ENCODE results near the gene P2RX1.
"Not testable (repeated sequence)": the region's sequence is repeated elsewhere in the genome, so short reads cannot be mapped to it uniquely, and the experiment has no call there.

Gene P2RX1

GRCh38 chr17:3951420-3951819 lies 35.2 kb upstream of the P2RX1 start:
- DNase-seq (ENCODE audit: low read depth): no peak

- DNase-seq (ENCODE audit: low read depth): no peak
Measured at GRCh38 chr17:3951003-3951402, 34.7 kb upstream of the P2RX1 start.

GRCh38 chr17:3950584-3950983 lies 34.3 kb upstream of the P2RX1 start:
- DNase-seq (ENCODE audit: low read depth): no peak

GRCh38 chr17:3949418-3949817 lies 33.2 kb upstream of the P2RX1 start:
- DNase-seq (ENCODE audit: low read depth): no peak

GRCh38 chr17:3948551-3948950 lies 32.3 kb upstream of the P2RX1 start:
- not testable (repeated sequence) for DNase-seq (ENCODE audit: low read depth)

- DNase-seq (ENCODE audit: low read depth): no peak
Measured at GRCh38 chr17:3947318-3947810, 31.1 kb upstream of the P2RX1 start.

GRCh38 chr17:3946711-3947235 lies 30.5 kb upstream of the P2RX1 start:
- no peak for DNase-seq (ENCODE audit: low read depth)

- DNase-seq (ENCODE audit: low read depth): no peak
Measured at GRCh38 chr17:3944485-3945388, 28.5 kb upstream of the P2RX1 start.

- no peak for DNase-seq (ENCODE audit: low read depth)
Measured at GRCh38 chr17:3943240-3943891, 27.1 kb upstream of the P2RX1 start.

GRCh38 chr17:3940965-3941698 lies 24.9 kb upstream of the P2RX1 start:
- DNase-seq (ENCODE audit: low read depth): no peak

GRCh38 chr17:3937359-3937758 lies 21.1 kb upstream of the P2RX1 start:
- no peak for DNase-seq (ENCODE audit: low read depth)

GRCh38 chr17:3935825-3936355 lies 19.6 kb upstream of the P2RX1 start:
- no peak for DNase-seq (ENCODE audit: low read depth)

- DNase-seq (ENCODE audit: low read depth): no peak
Measured at GRCh38 chr17:3935140-3935542, 18.9 kb upstream of the P2RX1 start.

GRCh38 chr17:3929764-3930163 lies 13.5 kb upstream of the P2RX1 start:
- DNase-seq (ENCODE audit: low read depth): no peak

- DNase-seq (ENCODE audit: low read depth): no peak
Measured at GRCh38 chr17:3929181-3929580, 12.9 kb upstream of the P2RX1 start.

GRCh38 chr17:3928406-3928805 lies 12.1 kb upstream of the P2RX1 start:
- no peak for DNase-seq (ENCODE audit: low read depth)

- no peak for DNase-seq (ENCODE audit: low read depth)
Measured at GRCh38 chr17:3927628-3928340, 11.5 kb upstream of the P2RX1 start.

- no peak for DNase-seq (ENCODE audit: low read depth)
Measured at GRCh38 chr17:3926860-3927627, 10.8 kb upstream of the P2RX1 start.

- DNase-seq (ENCODE audit: low read depth): no peak
Measured at GRCh38 chr17:3925684-3926485, 9.6 kb upstream of the P2RX1 start.

Data from stromal cell of bone marrow (primary cell).